IPS-11a (cell line): ENCODE data around the gene FXYD3.
"Not testable (repeated sequence)": the region's sequence is repeated elsewhere in the genome, so short reads cannot be mapped to it uniquely, and the experiment has no call there.

Source experiments
- H3K4me3 ChIP-seq: one replicate; pipeline ENCODE4 v1.5.1; 2013; ENCODE audit warnings: low read depth, low read length, control low read depth

FXYD3 gene

GRCh38 chr19:35140962-35141836 is 25.6 kb downstream of the FXYD3 start:
- H3K4me3 ChIP-seq = peak overlapping the region; percentile 52

- peak overlapping the region; percentile 52 for H3K4me3 ChIP-seq
These were observed 26.4 kb downstream of the FXYD3 start for GRCh38 chr19:35141837-35142605.

DNA sequence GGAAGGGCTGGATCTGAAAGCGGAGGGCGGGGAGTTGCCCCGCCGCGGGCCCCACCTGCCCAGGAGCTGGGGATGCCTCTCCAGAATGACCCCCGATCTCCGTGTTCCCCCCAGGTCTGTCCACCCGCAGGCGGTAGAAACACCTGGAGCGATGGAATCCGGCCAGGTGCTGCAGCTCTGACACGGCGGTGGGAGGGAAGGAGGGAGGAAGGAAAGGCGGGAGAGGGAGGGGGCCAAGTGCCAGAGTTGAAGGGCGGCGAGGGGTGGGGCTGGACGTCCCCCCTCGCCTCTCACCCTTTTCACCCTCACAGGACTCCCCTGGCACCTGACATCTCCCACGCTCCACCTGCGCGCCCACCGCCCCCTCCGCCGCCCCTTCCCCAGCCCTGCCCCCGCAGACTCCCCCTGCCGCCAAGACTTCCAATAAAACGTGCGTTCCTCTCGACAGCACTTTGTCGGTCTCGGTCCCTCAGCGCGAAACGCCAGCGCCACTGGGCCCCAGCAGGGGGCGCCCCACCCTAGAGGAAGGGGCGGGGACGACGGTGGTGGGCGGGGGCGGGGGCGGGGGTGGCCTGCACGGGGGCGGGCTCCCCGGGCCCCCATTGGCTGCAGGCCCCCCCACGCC is 27.1 kb downstream of the FXYD3 start:
- H3K4me3 ChIP-seq = peak overlapping the region; percentile 52

DNA sequence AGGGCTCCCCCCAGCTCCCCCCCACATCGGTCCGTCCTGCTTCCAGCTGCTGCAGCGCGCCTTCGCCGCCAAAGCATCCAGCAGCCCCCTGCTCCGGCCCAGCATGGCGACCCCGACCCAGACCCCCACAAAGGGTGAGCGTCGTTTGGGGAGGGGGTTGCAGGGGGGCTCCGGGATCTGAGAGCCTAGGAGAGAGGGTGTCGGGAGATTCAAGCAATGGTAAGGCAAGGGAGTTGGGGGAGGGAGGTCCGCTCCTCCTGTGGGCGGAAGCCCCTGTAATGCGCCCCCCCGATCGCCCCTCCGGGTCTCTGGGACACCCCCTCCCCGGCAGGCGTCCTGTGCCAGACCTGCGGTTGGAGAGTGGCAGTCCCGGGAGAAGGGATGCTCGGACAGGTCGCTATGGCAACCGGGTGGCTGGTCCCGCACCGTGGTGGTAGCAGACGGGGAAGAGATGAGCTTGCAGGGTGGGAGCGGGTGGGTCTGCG is 27.6 kb downstream of the FXYD3 start, which contains the start of gene FXYD7:
Gene FXYD7 (plus strand): TSS at position 25 of the 485 bp plus-strand sequence. CDS start 79 bp downstream, at position 104.
- H3K4me3 ChIP-seq = peak within 1 kb of the TSS; percentile 52

DNA sequence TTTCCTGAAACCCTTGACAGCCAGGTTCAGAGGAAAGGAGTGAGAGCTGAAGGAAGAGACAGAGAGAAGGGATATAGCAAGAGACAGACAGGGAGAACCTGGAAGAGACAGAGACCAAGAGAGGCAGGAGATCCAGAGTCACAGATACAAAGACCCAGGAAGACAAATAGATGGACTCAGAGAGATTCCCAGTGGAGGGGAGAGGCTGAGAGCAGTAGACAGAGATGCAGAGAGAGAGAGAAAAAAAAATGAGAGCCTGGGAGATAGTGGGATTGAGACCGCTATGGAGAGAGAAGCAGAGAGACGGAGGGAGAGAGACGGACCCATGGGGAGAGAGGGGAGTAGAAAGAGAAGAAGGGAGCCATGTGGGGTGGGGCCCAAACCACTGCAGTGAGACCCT is 28.2 kb downstream of the FXYD3 start:
- H3K4me3 ChIP-seq = no peak overlapping the region

DNA sequence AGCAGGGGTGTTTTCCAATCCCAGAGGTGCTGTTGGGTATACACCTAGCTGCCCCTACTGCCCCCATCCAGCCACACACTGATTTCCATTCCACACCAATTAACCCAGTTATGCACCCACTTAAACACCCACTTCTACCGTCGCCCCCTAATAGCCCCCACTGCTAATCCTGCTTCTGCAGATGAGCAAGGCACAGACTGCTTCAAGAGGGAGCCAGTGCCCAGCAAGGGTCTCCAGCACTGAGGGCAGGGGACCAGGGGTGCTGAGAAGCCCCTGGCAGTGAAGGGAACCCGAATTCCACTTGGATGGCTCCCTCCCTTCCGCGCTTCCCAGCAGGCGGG is 28.6 kb downstream of the FXYD3 start:
- no peak overlapping the region for H3K4me3 ChIP-seq

DNA sequence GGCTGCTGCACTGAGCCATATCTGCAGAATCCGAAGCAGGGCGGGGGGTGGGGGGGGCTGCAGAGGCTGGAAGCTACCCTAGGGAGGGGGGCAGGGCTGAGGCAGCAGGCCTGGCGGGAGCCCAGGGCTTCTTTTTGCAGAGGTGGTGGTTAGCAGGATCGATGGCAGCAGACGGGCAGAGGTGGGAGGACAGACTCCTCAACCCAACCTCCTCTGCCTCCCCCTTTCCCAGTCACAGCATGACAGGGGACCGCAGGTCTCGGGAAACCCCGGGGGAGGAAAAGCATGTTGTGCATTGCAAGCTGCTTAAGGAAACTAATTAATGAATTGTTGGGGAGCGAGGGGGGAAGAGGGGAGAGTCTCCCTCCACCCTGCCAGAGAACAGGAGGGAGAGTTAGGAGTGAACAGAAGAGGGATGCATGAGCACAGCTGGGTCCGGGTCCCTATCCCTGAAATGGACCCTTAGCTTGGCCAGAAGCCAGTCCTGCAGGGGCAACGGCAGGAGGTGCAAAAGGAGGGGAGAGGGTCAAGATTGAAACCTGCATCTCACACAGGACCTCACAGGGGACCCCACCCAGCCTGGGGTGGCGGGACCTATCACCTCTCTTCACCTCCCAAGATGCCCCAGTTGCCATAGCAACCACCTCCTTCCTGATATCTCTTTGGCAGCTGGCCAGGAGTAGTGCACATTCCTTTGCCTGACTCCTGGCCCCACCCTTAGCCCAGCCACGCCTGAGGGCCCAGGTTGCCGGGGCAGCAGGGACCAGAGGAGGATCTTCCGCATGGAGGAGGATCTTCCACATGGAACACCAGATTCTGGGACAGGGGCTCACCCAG is 29.2 kb downstream of the FXYD3 start:
- H3K4me3 ChIP-seq = no peak overlapping the region

DNA sequence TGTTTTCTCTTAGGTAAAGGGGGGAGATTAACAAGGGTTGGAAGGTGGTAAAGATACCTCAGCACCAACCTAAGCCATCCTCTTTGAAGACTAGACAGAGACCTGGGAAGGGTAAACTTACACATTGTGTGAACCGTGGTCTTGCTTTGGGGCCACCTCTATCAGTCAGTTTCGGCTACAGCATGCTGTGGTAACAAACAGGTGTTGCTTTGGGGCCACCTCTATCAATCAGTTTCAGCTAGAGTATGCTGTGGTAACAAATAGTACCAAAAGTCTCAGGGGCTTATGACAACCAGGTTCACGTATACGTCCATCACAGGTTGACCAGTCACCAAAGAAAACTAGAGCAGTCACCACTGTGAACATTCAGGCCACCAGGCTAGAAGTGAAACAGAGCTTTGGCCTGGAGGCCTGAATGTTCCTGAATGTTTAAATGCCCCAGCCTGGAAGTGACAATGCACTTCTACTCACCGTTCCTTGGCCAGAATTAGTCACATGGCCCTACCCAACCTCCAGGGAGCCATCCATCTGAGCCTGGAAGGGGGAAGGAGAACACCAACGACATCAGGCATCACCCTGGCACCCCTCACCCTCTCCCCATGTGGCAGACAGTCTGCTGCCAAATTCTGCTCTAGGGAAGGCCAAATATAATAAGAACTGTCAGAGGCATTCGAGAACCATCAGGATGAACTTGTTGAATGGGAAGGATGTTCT is 31.3 kb downstream of the FXYD3 start:
- no peak overlapping the region for H3K4me3 ChIP-seq

DNA sequence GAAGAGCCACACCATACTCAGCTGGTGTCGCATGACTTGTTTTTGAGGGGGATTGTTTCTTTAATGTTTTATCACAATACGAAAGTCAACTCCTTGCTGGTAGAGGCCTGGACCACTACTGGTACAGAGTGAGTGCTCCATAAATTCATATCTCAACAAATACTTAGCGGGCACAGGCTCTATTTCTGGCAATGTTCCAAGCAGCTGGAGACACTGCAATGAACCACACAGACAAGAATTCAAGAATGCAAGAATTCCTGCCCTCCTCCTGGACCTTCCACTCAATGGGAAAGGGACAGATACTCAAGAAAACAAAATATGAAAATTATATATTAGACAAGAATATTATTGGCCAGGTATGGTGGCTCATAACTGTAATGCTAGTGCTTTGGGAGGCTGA is 33.8 kb downstream of the FXYD3 start:
- H3K4me3 ChIP-seq = no peak overlapping the region

DNA sequence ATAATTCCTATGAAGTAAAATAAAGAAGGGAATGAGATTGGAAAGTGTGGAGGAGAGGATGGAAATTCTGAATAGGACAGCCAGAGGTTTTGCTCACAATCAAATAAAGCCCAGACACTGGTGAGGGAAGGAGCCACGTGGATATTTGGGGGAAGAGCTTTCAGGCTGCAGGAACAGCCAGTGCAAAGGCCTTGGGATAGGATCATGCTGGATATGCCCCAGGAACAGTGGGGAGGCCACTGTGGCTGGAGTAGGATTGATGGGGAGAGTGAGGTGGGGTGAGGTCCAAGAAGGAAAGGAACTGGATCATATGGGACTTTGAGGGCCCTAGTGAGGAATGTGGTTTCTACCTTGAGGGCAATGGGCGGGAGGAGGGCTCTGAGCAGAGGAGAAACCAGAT is 34.8 kb downstream of the FXYD3 start:
- H3K4me3 ChIP-seq = no peak overlapping the region

DNA sequence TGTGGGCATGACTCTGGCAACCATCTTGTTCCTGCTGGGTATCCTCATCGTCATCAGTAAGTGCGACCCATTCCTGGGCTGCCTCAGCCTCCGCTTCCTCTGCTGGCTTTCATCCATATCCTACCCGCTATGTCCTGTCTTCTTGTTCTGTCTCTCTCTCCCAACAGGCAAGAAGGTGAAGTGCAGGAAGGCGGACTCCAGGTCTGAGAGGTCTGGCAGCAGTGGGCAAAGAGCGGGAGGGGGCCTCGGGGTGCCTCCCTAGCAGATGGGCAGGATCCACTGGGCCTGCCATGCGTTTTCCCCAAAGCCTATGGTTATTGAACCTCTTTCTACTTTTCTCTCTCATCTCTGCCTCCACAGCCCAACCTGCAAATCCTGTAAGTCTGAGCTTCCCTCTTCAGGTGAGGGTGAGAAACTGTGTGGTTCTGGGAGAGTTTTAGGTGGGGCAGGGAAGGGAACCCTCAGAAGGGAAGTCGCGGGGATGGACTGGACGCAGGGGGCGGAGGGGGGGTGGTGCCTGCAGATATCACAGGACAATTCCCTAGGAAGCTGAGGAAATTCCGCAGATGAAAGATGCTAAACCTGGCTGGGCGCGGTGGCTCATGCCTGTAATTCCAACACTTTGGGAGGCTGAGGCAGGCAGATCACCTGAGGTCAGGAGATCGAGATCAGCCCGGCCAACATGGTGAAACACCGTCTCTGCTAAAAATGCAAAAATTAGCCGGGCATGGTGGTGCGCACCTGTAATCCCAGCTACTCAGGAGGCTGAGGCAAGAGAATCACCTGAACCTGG is 35.8 kb downstream of the FXYD3 start:
- no peak overlapping the region for H3K4me3 ChIP-seq

GRCh38 chr19:35153129-35153522 is 37.5 kb downstream of the FXYD3 start:
- H3K4me3 ChIP-seq = not testable (repeated sequence)

- H3K4me3 ChIP-seq = peak overlapping the region; percentile 72
These were observed 38.3 kb downstream of the FXYD3 start for GRCh38 chr19:35153701-35154524.

DNA sequence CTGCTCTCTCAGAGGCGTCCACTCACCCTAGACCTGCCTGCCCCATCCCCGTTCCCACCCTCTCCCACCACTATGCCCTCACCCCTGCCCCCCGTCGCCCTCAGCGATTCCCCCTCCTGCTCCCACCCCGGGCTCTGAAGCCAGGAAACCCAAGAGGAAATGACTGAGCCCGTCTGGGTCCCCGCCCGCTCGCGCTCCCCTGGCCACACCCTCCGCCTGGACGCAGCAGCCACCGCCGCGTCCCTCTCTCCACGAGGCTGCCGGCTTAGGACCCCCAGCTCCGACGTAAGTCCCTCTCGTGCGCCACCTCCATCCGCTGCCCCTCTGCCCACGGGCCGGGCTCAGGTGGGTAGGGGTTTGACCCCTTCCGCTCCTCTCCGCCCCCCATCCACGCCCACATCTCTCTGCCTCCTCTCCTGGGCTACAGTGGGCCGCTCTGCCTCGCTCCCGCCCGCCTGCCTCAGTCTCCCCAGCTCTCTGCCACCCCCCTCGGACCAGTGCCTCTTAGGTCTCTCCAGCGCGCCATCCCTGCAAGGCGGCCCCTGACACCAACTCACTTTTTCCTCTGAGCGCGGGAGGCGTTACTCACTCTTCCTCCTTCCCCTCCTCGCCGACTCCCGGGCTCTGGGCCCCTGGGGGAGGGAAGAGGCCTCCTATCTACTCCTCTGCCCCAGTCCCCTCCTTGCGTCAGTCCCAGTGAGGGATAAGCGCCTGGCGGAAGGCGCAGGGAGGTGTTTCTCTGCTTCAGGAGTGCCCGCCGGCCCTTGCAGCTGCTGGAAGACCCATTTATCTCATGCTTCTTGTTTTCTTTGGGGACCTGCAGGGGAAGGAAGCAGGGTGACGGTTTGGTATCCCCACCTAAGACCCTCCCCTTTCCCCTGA is 39.1 kb downstream of the FXYD3 start, which contains the start of gene FXYD5:
Gene FXYD5 (plus strand): TSS at position 211 of the 882 bp plus-strand sequence. CDS start 816 bp downstream, outside the sequence.
- peak within 1 kb of the TSS; percentile 72 for H3K4me3 ChIP-seq

DNA sequence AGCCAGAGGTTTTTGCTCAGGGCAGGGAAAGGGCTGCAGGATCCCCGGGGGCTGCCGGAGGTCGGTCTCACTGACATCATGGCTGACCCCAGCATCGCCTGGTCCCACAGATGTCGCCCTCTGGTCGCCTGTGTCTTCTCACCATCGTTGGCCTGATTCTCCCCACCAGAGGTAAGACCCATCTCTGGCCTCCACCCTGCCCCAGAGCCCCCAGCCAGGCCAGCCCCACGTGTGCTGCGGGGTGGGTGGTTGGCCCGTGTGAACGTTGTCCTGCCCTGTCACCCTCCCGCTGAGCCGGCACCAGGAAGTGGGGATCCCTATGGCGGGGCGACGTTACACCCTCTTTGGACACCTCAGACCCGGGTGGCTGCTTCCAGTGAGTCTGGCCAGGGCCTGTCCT is 39.8 kb downstream of the FXYD3 start:
- H3K4me3 ChIP-seq = peak overlapping the region; percentile 72

DNA sequence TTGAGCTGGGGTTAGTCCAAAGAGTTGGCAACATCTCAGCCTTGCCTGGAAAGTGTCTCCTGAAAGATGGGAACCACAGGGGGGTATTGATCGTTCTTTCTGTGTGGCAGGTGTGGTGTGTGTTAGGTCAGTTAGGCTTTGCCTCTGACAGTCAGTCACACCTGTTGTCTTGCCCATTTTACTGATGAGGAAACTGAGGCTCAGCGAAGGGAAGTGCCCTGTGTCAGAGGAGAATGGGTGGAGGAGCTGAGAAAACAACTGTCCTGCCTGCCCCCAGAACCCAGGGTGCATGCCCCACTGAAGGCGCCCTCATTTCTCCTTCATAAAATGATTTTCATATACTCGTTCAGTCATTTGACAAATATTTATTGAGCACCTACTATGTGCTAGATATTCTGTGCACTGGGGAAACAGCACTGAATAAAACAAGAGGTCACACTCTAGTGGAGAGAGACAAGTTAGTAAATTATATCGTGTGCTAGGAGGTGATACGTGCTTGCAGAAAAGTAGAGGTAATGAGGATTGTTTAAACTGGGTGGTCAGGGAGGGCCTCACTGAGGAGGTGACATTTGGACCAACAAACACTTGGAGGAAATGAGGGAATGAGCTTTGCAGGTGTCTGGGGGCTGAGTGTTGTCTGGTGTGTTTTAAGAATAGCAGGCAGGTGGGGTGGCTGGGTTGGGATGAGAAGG is 40.5 kb downstream of the FXYD3 start:
- no peak overlapping the region for H3K4me3 ChIP-seq

DNA sequence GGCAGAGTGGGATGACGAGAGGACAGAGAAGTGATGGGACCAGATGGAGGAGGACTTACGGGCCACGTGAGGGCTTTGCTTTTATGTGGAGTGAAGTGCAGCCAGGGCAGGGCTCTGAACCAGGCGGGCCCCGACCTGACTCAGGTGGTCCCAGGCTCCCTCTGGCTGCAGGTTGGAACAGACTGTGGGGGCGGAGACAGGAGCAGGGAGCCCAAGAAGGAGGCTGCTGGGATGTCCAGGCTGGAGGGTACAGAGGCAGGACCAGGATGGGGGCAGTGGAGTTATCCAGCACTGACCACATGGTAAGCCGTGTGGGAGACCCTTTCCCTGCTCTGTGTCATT is 41.0 kb downstream of the FXYD3 start:
- H3K4me3 ChIP-seq = no peak overlapping the region
